GM12878 (cell line): ENCODE data around the gene NFILZ. TPM values are rescaled to one million over a fixed set of nuclear protein-coding genes. Genes with fewer than 3 reads are reported as not detected.

Experiments
- ATAC-seq: fragments of 200-7000 bp; cut with Tn5 transposase; 3 replicates; pipeline ENCODE4 v1.9.1; 2020; ENCODE audit warnings: mild to moderate bottlenecking, moderate library complexity
- BruUV-seq: library from RNA; stranded (reverse); fragments of 400-500 nt; replicated peaks from 2 replicates; lab custom pipeline; 2021; lab: Mats Ljungman, UMichigan
- CTCF ChIA-PET: fragments of 300-600 bp; sonication (Branson Sonifier 250); formaldehyde crosslinking; extraction: SDS; loops from one replicate; lab custom pipeline; 2021; ENCODE audit warnings: inconsistent platforms; lab: Yijun Ruan, JAX
- POLR2A ChIA-PET: fragments of 350-600 bp; formaldehyde crosslinking; extraction: SDS; loops from one replicate; lab custom pipeline; 2021; ENCODE audit warnings: inconsistent platforms; lab: Charles Lee
- RAD21 ChIA-PET: fragments of 300-600 bp; sonication (Branson Sonifier 250); formaldehyde crosslinking; loops from one replicate; lab custom pipeline; 2023; ENCODE audit warnings: antibody characterized with exemption; ENCODE audit not compliant: unreplicated experiment; lab: Charles Lee
- SMC1A ChIA-PET: fragments of 300-600 bp; sonication (Branson Sonifier 250); formaldehyde crosslinking; loops from one replicate; lab custom pipeline; 2023; ENCODE audit not compliant: unreplicated experiment, uncharacterized antibody; lab: Charles Lee
- DNase-seq: peaks from one replicate; pipeline ENCODE4 v3.0.0-alpha.2; 2011; ENCODE audit warnings: low read depth, low spot score
- FAIRE-seq: peaks from 3 replicates; lab custom pipeline; 2011; peaks lifted over from hg19 to GRCh38; lab: Jason Lieb, UNC
- H2AFZ ChIP-seq: 2 replicates; pipeline ENCODE4 v1.6.0; 2011; ENCODE audit warnings: low read depth, low read length, control low read depth; ENCODE audit not compliant: control insufficient read depth
- H3K27ac ChIP-seq: 2 replicates; pipeline ENCODE4 v1.5.1; 2011; ENCODE audit warnings: control low read depth; ENCODE audit not compliant: control insufficient read depth, insufficient read depth
- H3K27me3 ChIP-seq, 2 experiments: replicated peaks in 1 of 2; 2 replicates each; pipeline versions ENCODE4 v1.6.0 to v1.6.1; 2011; ENCODE audit warnings: low read length in 1 of 2; ENCODE audit not compliant: control insufficient read depth in 2 of 2, insufficient read depth in 2 of 2
- H3K36me3 ChIP-seq, 2 experiments: 2 replicates each; pipeline ENCODE4 v1.5.1; 2011; ENCODE audit warnings: low read length in 1 of 2; ENCODE audit not compliant: control insufficient read depth in 2 of 2, insufficient read depth in 2 of 2
- H3K4me1 ChIP-seq: 2 replicates; pipeline ENCODE4 v1.6.1; 2011; ENCODE audit warnings: mild to moderate bottlenecking, low read length, moderate library complexity, mixed read lengths; ENCODE audit not compliant: control insufficient read depth, insufficient read depth
- H3K4me2 ChIP-seq: 2 replicates; pipeline ENCODE4 v1.6.0; 2011; ENCODE audit warnings: control low read depth; ENCODE audit not compliant: control insufficient read depth, insufficient read depth
- H3K4me3 ChIP-seq: fragments of 200-600 bp; sonication (generic); 2 replicates; pipeline ENCODE4 v1.5.1; 2016
- H3K79me2 ChIP-seq: 2 replicates; pipeline ENCODE4 v1.6.0; 2011; ENCODE audit warnings: low read length; ENCODE audit not compliant: control insufficient read depth, insufficient read depth
- H3K9ac ChIP-seq: 2 replicates; pipeline ENCODE4 v1.8.0; 2011; ENCODE audit warnings: low read length, control low read depth, mixed read lengths; ENCODE audit not compliant: control insufficient read depth, insufficient read depth
- H3K9me3 ChIP-seq: replicated peaks from 3 replicates; pipeline ENCODE4 v1.5.1; 2011; ENCODE audit warnings: mild to moderate bottlenecking, low read length; ENCODE audit not compliant: control insufficient read depth, insufficient read depth
- H4K20me1 ChIP-seq: 2 replicates; pipeline ENCODE4 v1.6.0; 2011; ENCODE audit not compliant: control insufficient read depth, insufficient read depth
- CBX3 ChIP-seq: fragments of 200-600 bp; sonication (generic); IDR thresholded peaks from 2 replicates; pipeline ENCODE4 v1.6.1; 2016; ENCODE audit warnings: low read depth, borderline replicate concordance
- E2F4 ChIP-seq: IDR thresholded peaks from 2 replicates; pipeline ENCODE4 v1.6.1; 2012; ENCODE audit warnings: low read depth, low read length, improper control_type of control experiment
- GABPA ChIP-seq: IDR thresholded peaks from 2 replicates; pipeline ENCODE4 v1.6.1; 2014; ENCODE audit warnings: antibody characterized with exemption, low read depth, mild to moderate bottlenecking, inconsistent platforms
- IKZF1 ChIP-seq: fragments of 450-650 bp; conservative IDR thresholded peaks from 2 replicates; pipeline ENCODE4 v1.6.1; 2017; ENCODE audit warnings: antibody characterized with exemption, mild to moderate bottlenecking
- MEF2A ChIP-seq: IDR thresholded peaks from 2 replicates; pipeline ENCODE4 v1.6.1; 2011; ENCODE audit warnings: low read depth, mild to moderate bottlenecking, low read length, moderate library complexity; ENCODE audit not compliant: insufficient read depth
- TCF3 ChIP-seq: IDR thresholded peaks from 2 replicates; pipeline ENCODE4 v1.6.1; 2012; ENCODE audit warnings: low read depth, mild to moderate bottlenecking, low read length, borderline replicate concordance; ENCODE audit not compliant: insufficient read depth
- ZNF687 ChIP-seq: fragments of 450-650 bp; IDR thresholded peaks from 2 replicates; pipeline ENCODE4 v1.6.1; 2017; ENCODE audit warnings: mild to moderate bottlenecking, moderate library complexity
- WGBS: methylation state at CpG from one replicate; pipeline ENCODE4 v1.1.6; 2016; ENCODE audit warnings: low lambda C conversion rate; ENCODE audit not compliant: insufficient replicate concordance, insufficient coverage; ENCODE audit errors: missing lambda C conversion rate; 5-methylcytosine and 5-hydroxymethylcytosine counted together
- in situ Hi-C: fragments of 300-500 bp; cut with MboI; formaldehyde crosslinking; loops from 9 replicates; pipeline ENCODE4 v1.14.3; 2018; ENCODE audit warnings: mixed read lengths
- intact Hi-C: fragments of 100-400 bp; cut with micrococcal nuclease; formaldehyde crosslinking; loops from one replicate; pipeline ENCODE4 v1.14.2; 2022; ENCODE audit not compliant: unreplicated experiment
- polyA plus RNA-seq, 11 experiments: library from polyadenylated mRNA; depleted of rRNA in 4 of 11; unstranded in 6 of 11; stranded (reverse) in 5 of 11; fragments of >200 nt; fragmentation: Nextera tagmentation in 4 of 11; fragmentation: Illumina TruSeq in 1 of 11; extraction: Ambion mirVana in 4 of 11; extraction: Trizol in 1 of 11; gene quantifications; 1 replicate in 1 of 11; 2 replicates in 10 of 11; pipeline versions ENCODE4 v1.2.1 to v1.2.3, GENCODE V29; 2011 to 2016; ENCODE audit warnings: inconsistent platforms in 2 of 11, missing spikeins in 2 of 11, low read depth in 1 of 11
- total RNA-seq, 4 experiments: library from RNA; depleted of rRNA in 3 of 4; stranded (reverse); fragments of >200 nt in 3 of 4; fragmentation: Illumina TruSeq in 1 of 4; extraction: Trizol in 1 of 4; gene quantifications; 2 replicates each; pipeline versions ENCODE4 v1.2.1 to v1.2.3, GENCODE V29; 2013 to 2021

Gene NFILZ
- total and polyA plus RNA-seq, 10 of the 15 experiments (the other 5 are each of a cell fraction or from before 2014, with no cell fraction given) = not detected

GRCh38 chr19:8607386-8607785 is 23.0 kb upstream of the NFILZ start:
- Histone ChIP-seq H3K9ac (no peak overlapping the region), H3K27me3 (no peaks in the 10 kb centered on the region; a peak in 2 of 4 replicates), H4K20me1 (no peaks in the 10 kb centered on the region), H3K9me3 (no peaks in the 10 kb centered on the region; the same call in 2 of the 3 replicates), H2AFZ (no peak overlapping the region), H3K79me2 (no peaks in the 10 kb centered on the region), H3K4me3 (no peak overlapping the region), H3K4me2 (no peak overlapping the region), H3K27ac (no peak overlapping the region), H3K36me3 (no peaks in the 10 kb centered on the region), H3K4me1 (no peaks in the 10 kb centered on the region)
- in situ Hi-C loops (no loop called here), intact Hi-C loops (no loop called here)
- FAIRE-seq (no peak), DNase-seq (no peak), ATAC-seq (no peak)
- ChIA-PET RAD21 (no interaction called here), POLR2A (no interaction called here), SMC1A (no interaction called here), CTCF (no interaction called here)
- BruUV-seq = no TSS peak
- no peak for TF ChIP-seq GABPA
- no peak for TF ChIP-seq ZNF687
- no peak for TF ChIP-seq IKZF1
- TF ChIP-seq TCF3 = no peak
- no peak for TF ChIP-seq CBX3
- no peak for TF ChIP-seq E2F4
- no peak for TF ChIP-seq MEF2A
- WGBS = 60% methylated on average over 4 of the region's 4 CpGs
